Endodermal cell (in vitro differentiated cells): ENCODE results near the gene UCN3. TPM values are rescaled to one million over a fixed set of nuclear protein-coding genes. Genes with fewer than 3 reads are reported as not detected.

Experiments used
- DNase-seq: peaks from one replicate; pipeline ENCODE4 v3.0.0-alpha.2; 2017
- H3K27ac ChIP-seq: 2 replicates; pipeline ENCODE4 v1.5.1; 2013; ENCODE audit warnings: mild to moderate bottlenecking, low read depth, low read length, moderate library complexity
- H3K27me3 ChIP-seq: 2 replicates; pipeline ENCODE4 v1.6.1; 2013; ENCODE audit warnings: mild to moderate bottlenecking, low read length, moderate library complexity; ENCODE audit not compliant: insufficient read depth, control insufficient read depth, poor library complexity, severe bottlenecking
- H3K36me3 ChIP-seq: 2 replicates; pipeline ENCODE4 v1.7.0; 2013; ENCODE audit warnings: mild to moderate bottlenecking, low read length, moderate library complexity; ENCODE audit not compliant: control insufficient read depth, insufficient read depth
- H3K4me1 ChIP-seq: one replicate; pipeline ENCODE4 v1.7.0; 2013; ENCODE audit warnings: low read length; ENCODE audit not compliant: control insufficient read depth, insufficient read depth
- H3K4me3 ChIP-seq: 2 replicates; pipeline ENCODE4 v1.5.1; 2013; ENCODE audit warnings: mild to moderate bottlenecking, low read length, moderate library complexity
- H3K9ac ChIP-seq: 2 replicates; pipeline ENCODE4 v1.6.1; 2013; ENCODE audit warnings: mild to moderate bottlenecking, low read length, moderate library complexity; ENCODE audit not compliant: poor library complexity, severe bottlenecking; ENCODE audit errors: extremely low read depth
- H3K9me3 ChIP-seq: 2 replicates; pipeline ENCODE4 v1.6.1; 2013; ENCODE audit warnings: mild to moderate bottlenecking, low read length, moderate library complexity; ENCODE audit not compliant: control insufficient read depth
- H3K27ac Mint-ChIP-seq: 2 replicates; pipeline ENCODE4 v1.8.0; 2020; ENCODE audit warnings: mixed read lengths
- H3K27me3 Mint-ChIP-seq: 2 replicates; pipeline ENCODE4 v1.8.0; 2021; ENCODE audit warnings: mild to moderate bottlenecking, mixed read lengths; ENCODE audit not compliant: insufficient read depth
- H3K36me3 Mint-ChIP-seq: 2 replicates; pipeline ENCODE4 v1.8.0; 2020; ENCODE audit warnings: low read depth, mixed read lengths
- H3K4me1 Mint-ChIP-seq: 2 replicates; pipeline ENCODE4 v1.8.0; 2020; ENCODE audit warnings: mixed read lengths
- H3K4me3 Mint-ChIP-seq: 2 replicates; pipeline ENCODE4 v1.8.0; 2020; ENCODE audit warnings: mild to moderate bottlenecking, moderate library complexity, mixed read lengths
- H3K9me3 Mint-ChIP-seq: 2 replicates; pipeline ENCODE4 v1.8.0; 2020; ENCODE audit warnings: mild to moderate bottlenecking, mixed read lengths
- WGBS, 2 experiments: methylation state at CpG; one replicate each; pipeline versions ENCODE4 v1.1.5 to v1.1.7; 2013; ENCODE audit warnings: missing lambda C conversion rate in 2 of 2, mixed read lengths in 1 of 2; ENCODE audit not compliant: insufficient coverage in 1 of 2, insufficient read length in 1 of 2; 5-methylcytosine and 5-hydroxymethylcytosine counted together
- long read RNA-seq, 4 experiments: library from polyadenylated mRNA in 2 of 4; library from RNA in 1 of 4; library from capped mRNA in 1 of 4; stranded (forward) in 3 of 4; unstranded in 1 of 4; transcript quantifications; one replicate each; pipeline ENCODE4 v2.0.0, GENCODE V29; 2020 to 2021; ENCODE audit warnings: inconsistent platforms in 1 of 4
- polyA plus RNA-seq, 2 experiments: library from polyadenylated mRNA; stranded (reverse); fragments of 50-300 nt; gene quantifications; one replicate each; pipeline ENCODE4 v1.2.3, GENCODE V29; 2013
- total RNA-seq, 2 donors: library from RNA; stranded (reverse); fragmentation: NEBNext Ultra II Directional in 1 of 2; extraction: Animal tissue kit (Norgen Biotek cat#: 25700) in 1 of 2; gene quantifications; 2 replicates in 1 of 2; 3 replicates in 1 of 2; pipeline ENCODE4 v1.2.1, GENCODE V29; 2021
- TF ChIP-seq, protein P1 (sequence below): fragments of 200-600 bp; sonication (generic); conservative IDR thresholded peaks from 2 replicates; pipeline ENCODE4 v1.5.0; 2021; ENCODE audit warnings: antibody characterized with exemption, mild to moderate bottlenecking

UCN3 gene, protein sequence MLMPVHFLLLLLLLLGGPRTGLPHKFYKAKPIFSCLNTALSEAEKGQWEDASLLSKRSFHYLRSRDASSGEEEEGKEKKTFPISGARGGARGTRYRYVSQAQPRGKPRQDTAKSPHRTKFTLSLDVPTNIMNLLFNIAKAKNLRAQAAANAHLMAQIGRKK
- total RNA-seq, result not detected
- not detected for polyA plus RNA-seq (2013, experiment 1 of 2)
- polyA plus RNA-seq (2013, experiment 2 of 2), result not detected
- long read RNA-seq, experiment 1, result 0 reads
- long read RNA-seq, experiment 2, result 0 reads
- long read RNA-seq, experiment 3, result 0 reads
- long read RNA-seq, experiment 4, result 0 reads

DNA sequence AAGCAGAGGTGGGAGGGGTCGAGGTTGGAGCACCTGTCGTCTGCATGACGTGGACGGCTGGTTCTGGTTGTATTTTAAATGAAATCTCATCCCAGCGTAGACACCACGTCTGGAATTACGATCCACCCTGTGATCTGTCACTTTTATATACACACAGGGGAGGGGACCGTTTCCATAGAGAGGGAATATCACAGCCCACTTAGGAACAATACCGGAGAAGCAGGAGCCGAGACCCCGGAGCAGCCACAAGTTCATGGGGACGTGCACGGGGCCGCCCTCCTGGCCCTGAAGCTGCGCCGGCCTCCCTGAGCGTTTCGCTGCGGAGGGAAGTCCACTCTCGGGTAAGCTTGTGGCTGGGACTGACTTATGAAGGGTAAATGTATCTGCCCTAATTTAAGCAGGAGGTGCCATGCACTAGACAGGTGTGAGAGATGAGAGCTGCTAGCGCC lies at the start of gene UCN3:
TSS of gene UCN3 (plus strand) at position 77 of the 449 bp plus-strand sequence. CDS start 8,755 bp downstream, outside the sequence.
- TF ChIP-seq, protein P1, sequence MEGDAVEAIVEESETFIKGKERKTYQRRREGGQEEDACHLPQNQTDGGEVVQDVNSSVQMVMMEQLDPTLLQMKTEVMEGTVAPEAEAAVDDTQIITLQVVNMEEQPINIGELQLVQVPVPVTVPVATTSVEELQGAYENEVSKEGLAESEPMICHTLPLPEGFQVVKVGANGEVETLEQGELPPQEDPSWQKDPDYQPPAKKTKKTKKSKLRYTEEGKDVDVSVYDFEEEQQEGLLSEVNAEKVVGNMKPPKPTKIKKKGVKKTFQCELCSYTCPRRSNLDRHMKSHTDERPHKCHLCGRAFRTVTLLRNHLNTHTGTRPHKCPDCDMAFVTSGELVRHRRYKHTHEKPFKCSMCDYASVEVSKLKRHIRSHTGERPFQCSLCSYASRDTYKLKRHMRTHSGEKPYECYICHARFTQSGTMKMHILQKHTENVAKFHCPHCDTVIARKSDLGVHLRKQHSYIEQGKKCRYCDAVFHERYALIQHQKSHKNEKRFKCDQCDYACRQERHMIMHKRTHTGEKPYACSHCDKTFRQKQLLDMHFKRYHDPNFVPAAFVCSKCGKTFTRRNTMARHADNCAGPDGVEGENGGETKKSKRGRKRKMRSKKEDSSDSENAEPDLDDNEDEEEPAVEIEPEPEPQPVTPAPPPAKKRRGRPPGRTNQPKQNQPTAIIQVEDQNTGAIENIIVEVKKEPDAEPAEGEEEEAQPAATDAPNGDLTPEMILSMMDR, result no peak
- no peaks in the 10 kb centered on the region for H3K36me3 ChIP-seq
- H3K9me3 ChIP-seq, result peaks cover 3% of the 10 kb centered on the region
- no peaks in the 10 kb centered on the region for H3K4me1 ChIP-seq
- no peak for DNase-seq
- WGBS, 2 experiments, result 83 to 86% methylated on average over 12 to 21 of the region's 21 CpGs
- no peak within 1 kb of the TSS for H3K27ac ChIP-seq
- no peaks in the 10 kb centered on the region for H3K27me3 ChIP-seq
- H3K4me1 Mint-ChIP-seq, result peaks cover 5% of the 10 kb centered on the region
- no peaks in the 10 kb centered on the region for H3K36me3 Mint-ChIP-seq
- H3K27ac Mint-ChIP-seq, result no peak within 1 kb of the TSS
- H3K4me3 Mint-ChIP-seq, result no peak within 1 kb of the TSS
- H3K9ac ChIP-seq, result no peak within 1 kb of the TSS
- peaks cover 1% of the 10 kb centered on the region for H3K9me3 Mint-ChIP-seq
- no peaks in the 10 kb centered on the region for H3K27me3 Mint-ChIP-seq
- no peak within 1 kb of the TSS for H3K4me3 ChIP-seq

DNA sequence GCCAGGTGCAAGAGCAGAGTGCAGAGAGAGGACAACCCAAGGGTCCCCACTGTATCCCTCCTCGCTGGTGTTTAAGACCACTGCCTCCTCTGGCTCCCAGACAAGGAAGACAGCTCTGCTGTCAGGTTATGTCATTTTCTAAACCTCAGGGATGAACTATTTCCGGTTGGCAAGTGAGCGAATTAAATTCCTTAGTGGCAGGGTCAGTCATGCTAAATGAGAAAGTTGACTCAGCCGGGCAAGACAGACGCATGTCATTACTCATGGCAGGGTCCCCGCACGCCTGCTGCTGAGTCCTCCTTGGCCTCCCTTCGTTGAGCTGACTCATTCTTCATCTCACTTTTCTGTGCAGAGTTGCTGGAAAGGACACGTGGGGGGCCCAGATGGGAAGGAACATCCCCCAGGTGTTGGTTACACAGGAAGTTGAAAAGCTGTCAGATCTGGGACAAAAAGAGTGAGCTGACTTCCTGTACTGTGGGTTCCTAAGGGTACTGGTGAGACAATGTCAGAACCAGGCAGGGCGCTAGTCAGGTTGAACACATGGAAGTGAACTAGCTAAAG lies 47.1 kb upstream of the UCN3 start:
- H3K27me3 Mint-ChIP-seq, result no peaks in the 10 kb centered on the region
- DNase-seq, result no peak
- TF ChIP-seq, protein P1, result no peak
- WGBS, 2 experiments, result 82 to 91% methylated on average over 6 to 10 of the region's 10 CpGs
- peaks cover 6% of the 10 kb centered on the region for H3K4me1 Mint-ChIP-seq
- peaks cover 9% of the 10 kb centered on the region for H3K9me3 Mint-ChIP-seq
- no peak overlapping the region for H3K27ac Mint-ChIP-seq
- Histone ChIP-seq H3K4me1 (no peaks in the 10 kb centered on the region), H3K36me3 (no peaks in the 10 kb centered on the region), H3K27ac (no peak overlapping the region), H3K9ac (no peak overlapping the region), H3K9me3 (no peaks in the 10 kb centered on the region), H3K27me3 (no peaks in the 10 kb centered on the region), H3K4me3 (no peak overlapping the region)
- no peak overlapping the region for H3K4me3 Mint-ChIP-seq
- no peaks in the 10 kb centered on the region for H3K36me3 Mint-ChIP-seq

DNA sequence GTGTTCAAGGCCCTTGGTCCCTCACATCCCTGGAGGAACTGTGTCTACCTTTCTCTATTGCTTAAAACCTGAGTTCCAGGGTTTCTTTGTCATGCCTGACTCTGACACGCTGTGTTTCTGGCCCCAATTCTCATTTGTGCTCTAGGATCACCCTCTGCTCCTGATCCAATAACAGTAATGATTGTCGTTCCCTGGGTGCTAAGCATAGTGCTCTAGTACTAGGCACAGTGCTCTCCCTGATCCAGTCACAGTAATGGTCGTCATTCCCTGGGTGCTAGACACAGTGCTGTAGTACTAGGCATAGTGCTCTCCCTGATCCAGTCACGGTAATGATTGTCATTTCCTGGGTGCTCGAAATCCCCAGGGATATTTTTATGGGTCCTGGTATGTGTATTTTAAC lies 46.6 kb upstream of the UCN3 start:
- Mint-ChIP-seq H3K36me3 (no peaks in the 10 kb centered on the region), H3K9me3 (peaks cover 9% of the 10 kb centered on the region), H3K27me3 (no peaks in the 10 kb centered on the region), H3K4me1 (peaks cover 6% of the 10 kb centered on the region), H3K4me3 (no peak overlapping the region), H3K27ac (no peak overlapping the region)
- WGBS, 2 experiments, result 89 to 100% methylated on average over 4 to 5 of the region's 5 CpGs
- no peak overlapping the region for H3K4me3 ChIP-seq
- no peaks in the 10 kb centered on the region for H3K4me1 ChIP-seq
- H3K36me3 ChIP-seq, result no peaks in the 10 kb centered on the region
- H3K9ac ChIP-seq, result no peak overlapping the region
- TF ChIP-seq, protein P1, result no peak
- H3K9me3 ChIP-seq, result no peaks in the 10 kb centered on the region
- no peak for DNase-seq
- no peaks in the 10 kb centered on the region for H3K27me3 ChIP-seq
- H3K27ac ChIP-seq, result no peak overlapping the region
